Astrocyte of the cerebellum (primary cell): Measurements from ENCODE around the gene STMN3.
A peak's percentile ranks its signal among the peaks of the same experiment; 100 is the strongest.
"Not testable (repeated sequence)": the region's sequence is repeated elsewhere in the genome, so short reads cannot be mapped to it uniquely, and the experiment has no call there.

ENCODE experiments used
- DNase-seq: peaks from one replicate; pipeline ENCODE4 v3.0.0-alpha.2; 2011; ENCODE audit warnings: low read depth
- H3K4me3 ChIP-seq: 2 replicates; pipeline ENCODE4 v1.5.1; 2011; ENCODE audit warnings: mild to moderate bottlenecking, low read depth, low read length, moderate library complexity
- in situ Hi-C: cut with HindIII; loops from 2 replicates; pipeline ENCODE4 v1.10.0; 2017; ENCODE audit warnings: low sequenced_read_pairs
- TF ChIP-seq, protein P1 (sequence below): IDR thresholded peaks from 2 replicates; pipeline ENCODE4 v1.5.1; 2012; ENCODE audit warnings: low read length, low read depth, moderate library complexity, mild to moderate bottlenecking; ENCODE audit errors: missing control alignments

The STMN3 gene

DNA sequence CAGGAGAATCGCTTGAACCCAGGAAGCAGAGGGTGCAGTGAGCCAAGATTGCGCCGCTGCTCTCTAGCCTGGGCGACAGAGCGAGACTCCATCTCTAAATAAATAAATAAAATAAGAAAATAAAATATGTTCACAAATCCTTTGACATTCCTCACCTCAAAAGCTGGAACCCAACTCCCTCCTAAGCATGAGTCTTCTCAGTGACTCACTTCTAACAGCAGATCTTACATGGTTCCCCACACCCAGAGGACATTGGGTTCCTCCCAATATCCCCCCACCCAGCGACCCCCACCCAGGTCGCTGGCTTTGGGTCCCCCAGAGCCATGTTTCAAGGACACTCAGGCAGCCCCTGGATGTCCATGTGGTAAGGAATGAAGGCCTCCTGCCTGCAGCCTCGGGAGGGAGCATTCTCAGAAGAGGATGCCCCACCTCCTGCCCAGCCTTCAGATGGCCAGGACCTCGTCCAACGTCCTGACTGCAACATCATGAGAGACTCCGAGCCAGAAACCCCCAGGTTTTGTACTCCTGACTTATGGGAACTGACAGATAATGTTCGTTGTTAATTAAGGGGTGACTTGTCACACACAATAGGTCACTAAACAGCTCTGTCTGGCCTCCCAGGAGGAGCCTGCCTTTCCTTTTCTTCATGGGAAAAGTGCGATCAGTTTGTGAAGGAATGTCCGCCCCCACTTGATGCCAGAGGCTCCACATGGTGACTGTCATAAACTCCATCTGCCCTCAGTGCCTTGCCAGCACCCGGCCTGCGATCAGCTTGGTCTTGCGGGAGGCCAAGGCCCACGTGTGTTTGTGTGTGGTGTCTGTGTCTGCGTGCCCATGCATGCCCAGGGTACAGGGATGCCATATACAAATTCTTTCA, 16.2 kb downstream of the STMN3 start:
- H3K4me3 ChIP-seq = no peak overlapping the region
- TF ChIP-seq, protein P1, sequence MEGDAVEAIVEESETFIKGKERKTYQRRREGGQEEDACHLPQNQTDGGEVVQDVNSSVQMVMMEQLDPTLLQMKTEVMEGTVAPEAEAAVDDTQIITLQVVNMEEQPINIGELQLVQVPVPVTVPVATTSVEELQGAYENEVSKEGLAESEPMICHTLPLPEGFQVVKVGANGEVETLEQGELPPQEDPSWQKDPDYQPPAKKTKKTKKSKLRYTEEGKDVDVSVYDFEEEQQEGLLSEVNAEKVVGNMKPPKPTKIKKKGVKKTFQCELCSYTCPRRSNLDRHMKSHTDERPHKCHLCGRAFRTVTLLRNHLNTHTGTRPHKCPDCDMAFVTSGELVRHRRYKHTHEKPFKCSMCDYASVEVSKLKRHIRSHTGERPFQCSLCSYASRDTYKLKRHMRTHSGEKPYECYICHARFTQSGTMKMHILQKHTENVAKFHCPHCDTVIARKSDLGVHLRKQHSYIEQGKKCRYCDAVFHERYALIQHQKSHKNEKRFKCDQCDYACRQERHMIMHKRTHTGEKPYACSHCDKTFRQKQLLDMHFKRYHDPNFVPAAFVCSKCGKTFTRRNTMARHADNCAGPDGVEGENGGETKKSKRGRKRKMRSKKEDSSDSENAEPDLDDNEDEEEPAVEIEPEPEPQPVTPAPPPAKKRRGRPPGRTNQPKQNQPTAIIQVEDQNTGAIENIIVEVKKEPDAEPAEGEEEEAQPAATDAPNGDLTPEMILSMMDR = no peak
- no peak for DNase-seq
- in situ Hi-C loops = no loop called here

DNA sequence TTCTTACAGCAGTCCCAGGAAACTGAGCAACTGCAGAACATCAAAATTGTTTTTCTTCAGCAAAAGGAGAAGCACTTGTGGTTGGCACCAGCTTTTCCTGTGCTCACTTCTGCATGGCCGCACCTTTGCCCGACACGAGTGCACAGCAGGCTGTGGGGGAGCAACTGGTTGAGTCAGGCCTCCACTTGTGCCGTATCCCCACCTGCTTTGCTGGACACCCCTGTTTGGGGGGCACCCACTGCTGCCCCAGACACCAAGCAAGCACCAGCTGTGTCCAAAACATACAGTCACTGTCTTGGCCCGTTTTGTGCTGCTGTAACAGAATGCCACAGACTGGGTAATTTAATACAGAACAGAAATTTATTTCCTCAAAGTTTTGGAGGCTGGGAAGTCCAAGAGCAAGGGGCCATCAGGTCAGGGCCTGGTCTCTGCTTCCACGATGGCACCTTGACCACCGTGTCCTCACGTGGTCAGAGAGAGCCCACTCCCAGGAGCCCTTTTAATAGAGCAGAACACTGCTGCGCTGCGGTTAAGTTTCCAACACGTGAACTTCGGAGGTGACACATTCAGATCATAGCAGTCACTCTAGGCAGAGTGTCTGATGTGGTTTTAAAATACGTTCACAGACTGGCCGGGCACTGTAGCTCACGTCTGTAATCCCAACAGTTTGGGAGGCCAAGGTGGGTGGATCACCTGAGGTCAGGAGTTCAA, 17.6 kb downstream of the STMN3 start:
- no peak for DNase-seq
- no peak overlapping the region for H3K4me3 ChIP-seq
- in situ Hi-C loops = no loop called here
- TF ChIP-seq, protein P1 = no peak

DNA sequence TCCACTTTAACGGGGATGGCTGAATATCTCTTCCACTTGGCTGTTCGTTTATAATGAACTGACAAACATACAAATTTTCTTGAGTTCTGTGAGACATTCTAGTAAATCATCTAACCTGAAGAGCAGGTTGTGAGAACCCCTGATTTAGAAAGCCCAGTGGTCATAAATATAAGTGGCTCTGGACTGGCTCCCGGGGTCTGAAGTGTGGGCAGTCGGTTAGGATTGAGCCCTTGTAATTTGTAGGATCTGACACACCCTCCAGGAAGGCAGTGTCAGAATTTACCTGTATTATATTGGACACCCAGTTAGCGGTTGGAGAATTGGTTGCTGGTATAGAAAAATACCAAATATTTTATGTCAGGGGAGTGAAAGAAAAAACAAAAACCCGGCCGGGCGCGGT, 19.5 kb downstream of the STMN3 start:
- DNase-seq = no peak
- TF ChIP-seq, protein P1 = no peak
- in situ Hi-C loops = no loop called here
- no peak overlapping the region for H3K4me3 ChIP-seq

DNA sequence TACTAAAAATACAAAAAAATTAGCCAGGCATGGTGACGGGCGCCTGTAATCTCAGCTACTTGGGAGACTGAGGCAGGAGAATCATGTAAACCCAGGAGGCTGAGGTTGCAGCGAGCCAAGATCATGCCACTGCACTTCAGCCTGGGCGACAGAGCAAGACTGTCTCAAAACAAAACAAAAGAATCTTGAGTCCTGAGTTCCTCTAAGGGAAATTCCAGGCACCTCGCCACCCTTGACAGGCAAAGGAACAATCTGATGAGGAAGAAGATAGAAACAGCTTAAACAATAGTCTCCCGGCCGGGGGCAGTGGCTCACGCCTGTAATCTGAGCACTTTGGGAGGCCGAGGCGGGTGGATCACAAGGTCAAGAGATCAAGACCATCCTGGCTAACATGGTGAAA, 21.8 kb downstream of the STMN3 start:
- DNase-seq, in situ Hi-C loops: not testable (repeated sequence)

DNA sequence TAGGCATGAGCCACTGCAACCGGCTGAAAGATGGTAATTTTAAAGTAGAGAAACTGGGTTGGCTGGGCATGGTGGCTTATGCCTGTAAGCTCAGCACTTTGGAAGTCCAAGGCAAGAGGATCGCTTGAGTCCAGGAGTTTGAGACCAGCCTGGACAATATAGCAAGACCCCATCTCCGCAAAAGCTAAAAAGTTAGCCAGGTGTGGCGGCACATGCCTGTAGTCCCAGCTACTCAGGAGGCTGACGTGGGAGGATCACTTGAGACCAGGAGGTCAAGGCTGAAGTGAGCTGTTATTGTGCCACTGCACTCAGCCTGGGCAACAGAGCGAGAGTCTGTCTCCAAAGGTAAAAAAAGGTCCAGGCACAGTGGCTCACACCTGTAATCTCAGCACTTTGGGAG, 22.3 kb downstream of the STMN3 start:
- in situ Hi-C loops, DNase-seq: not testable (repeated sequence)

More for the DNA sequence above, 21.8 kb downstream of the STMN3 start:
- not testable (repeated sequence) for H3K4me3 ChIP-seq

DNA sequence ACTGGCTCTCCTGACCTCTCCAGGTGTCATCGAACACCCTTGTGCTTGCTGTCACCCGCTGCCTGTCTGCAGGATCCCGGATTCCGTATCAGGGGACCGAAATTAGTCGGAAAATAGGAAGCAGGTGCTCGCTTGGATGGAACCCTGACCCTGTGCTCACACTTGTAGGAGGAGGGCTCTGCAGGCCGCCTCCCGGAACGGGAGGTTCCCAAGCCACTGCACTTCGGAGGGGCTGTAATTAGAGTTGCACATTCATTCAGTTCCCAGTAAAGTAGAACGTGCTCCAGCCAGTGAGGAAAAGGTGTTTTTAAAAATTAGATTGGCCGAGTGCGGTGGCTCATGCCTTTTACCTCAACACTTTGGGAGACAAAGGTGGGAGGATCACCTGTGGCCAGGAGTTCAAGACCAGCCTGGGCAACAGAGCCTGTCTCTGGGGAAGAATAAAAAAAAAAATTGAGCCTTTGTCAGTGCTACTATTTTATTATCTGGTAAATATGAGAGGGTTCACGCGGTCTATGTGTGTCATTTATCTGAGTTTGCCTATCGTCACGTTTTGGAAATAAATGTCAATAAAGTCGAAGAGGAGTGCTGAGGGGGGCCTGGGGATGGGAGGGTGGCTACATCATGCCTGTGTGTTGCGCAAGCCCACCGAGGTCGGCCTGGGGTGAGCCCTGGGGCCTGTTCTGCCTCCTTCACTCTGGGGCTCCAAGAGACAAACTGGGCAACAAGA, 24.8 kb downstream of the STMN3 start:
- in situ Hi-C loops = no loop called here
- TF ChIP-seq, protein P1 = no peak
- DNase-seq = no peak
- H3K4me3 ChIP-seq = peak overlapping the region; percentile 96

More for the DNA sequence above, 22.3 kb downstream of the STMN3 start:
- H3K4me3 ChIP-seq = not testable (repeated sequence)

DNA sequence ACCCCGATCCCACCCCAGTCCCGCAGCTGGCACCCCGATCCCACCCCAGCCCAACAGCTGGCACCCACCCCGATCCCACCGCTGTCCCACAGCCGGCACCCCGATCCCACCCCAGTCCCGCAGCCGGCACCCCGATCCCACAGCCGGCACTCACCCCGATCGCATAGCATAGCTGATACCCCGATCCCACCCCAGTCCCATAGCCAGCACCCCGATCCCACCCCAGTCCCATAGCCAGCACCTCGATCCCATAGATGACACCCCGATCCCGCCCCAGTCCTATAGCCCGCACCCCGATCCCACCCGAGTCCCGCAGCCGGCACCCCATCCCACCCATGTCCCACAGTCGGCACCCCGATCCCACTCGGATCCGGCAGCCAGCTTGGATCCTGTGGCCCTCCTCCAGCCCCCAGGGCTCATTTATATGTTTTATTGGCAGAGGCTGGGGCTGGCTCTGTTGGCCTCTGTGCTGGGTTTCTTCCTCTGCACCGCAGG, 25.4 kb downstream of the STMN3 start:
- peak overlapping the region; percentile 96 for H3K4me3 ChIP-seq
- in situ Hi-C loops = no loop called here
- TF ChIP-seq, protein P1 = no peak
- DNase-seq = no peak
